IPS DF 6.9 (cell line): Measurements from ENCODE around the gene ZNF398.

ENCODE experiments used
- DNase-seq: peaks from one replicate; pipeline ENCODE4 v3.0.0-alpha.2; 2013; ENCODE audit warnings: low read depth, low spot score
- H3K27ac ChIP-seq: one replicate; pipeline ENCODE4 v1.5.1; 2013; ENCODE audit warnings: low read length, control low read depth
- H3K27me3 ChIP-seq: 2 replicates; pipeline ENCODE4 v1.6.1; 2013; ENCODE audit warnings: mild to moderate bottlenecking, low read length; ENCODE audit not compliant: control insufficient read depth, insufficient read depth
- H3K36me3 ChIP-seq: 2 replicates; pipeline ENCODE4 v1.6.1; 2013; ENCODE audit warnings: low read length; ENCODE audit not compliant: control insufficient read depth, insufficient read depth
- H3K4me1 ChIP-seq: 2 replicates; pipeline ENCODE4 v1.6.1; 2013; ENCODE audit warnings: low read length; ENCODE audit not compliant: control insufficient read depth, insufficient read depth
- H3K4me3 ChIP-seq: 2 replicates; pipeline ENCODE4 v1.5.1; 2013; ENCODE audit warnings: mild to moderate bottlenecking, low read length
- H3K9me3 ChIP-seq: 2 replicates; pipeline ENCODE4 v1.6.1; 2013; ENCODE audit warnings: low read length, inconsistent platforms; ENCODE audit not compliant: control insufficient read depth, insufficient read depth
- WGBS: extraction: QIAGEN DNeasy Blood & Tissue Kit; methylation state at CpG from one replicate; pipeline ENCODE4 v1.1.7; 2013; ENCODE audit warnings: mixed read lengths, missing lambda C conversion rate; ENCODE audit not compliant: insufficient read length, insufficient coverage; 5-methylcytosine and 5-hydroxymethylcytosine counted together

Gene ZNF398

DNA sequence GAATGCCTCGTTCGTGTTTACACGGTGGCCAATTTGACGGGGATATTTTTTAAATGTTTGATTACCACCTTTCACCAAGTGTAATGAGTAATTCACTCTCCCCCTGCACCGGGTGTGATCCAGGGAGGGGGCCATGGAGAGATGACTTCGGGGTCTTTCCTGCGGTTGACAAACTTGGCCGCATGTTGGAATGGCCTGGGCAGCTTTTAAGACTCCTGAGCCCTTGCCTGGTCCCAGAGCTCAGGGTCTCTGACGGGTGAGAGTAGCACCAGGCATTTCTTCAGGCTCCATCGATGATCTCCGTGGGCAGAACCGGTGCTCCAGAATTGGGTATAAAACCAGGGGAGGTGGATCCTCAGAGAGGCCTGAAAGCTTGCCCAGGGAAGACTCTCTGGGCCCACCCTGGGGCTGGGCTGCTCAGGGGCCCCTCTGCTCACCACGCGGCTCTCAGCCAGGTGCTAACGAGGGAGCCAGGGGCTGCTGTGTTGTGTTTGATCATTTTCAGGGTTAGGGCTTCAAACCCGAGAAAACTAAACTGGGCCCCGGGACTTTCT is 49.0 kb downstream of the ZNF398 start:
- peaks cover 13% of the 10 kb centered on the region; the same call in 1 of the 2 replicates for H3K36me3 ChIP-seq
- peaks cover 1% of the 10 kb centered on the region for H3K4me1 ChIP-seq
- H3K27me3 ChIP-seq = no peaks in the 10 kb centered on the region
- WGBS = no CpG with 5 or more reads among the region's 17 CpGs
- H3K27ac ChIP-seq = no peak overlapping the region
- no peaks in the 10 kb centered on the region for H3K9me3 ChIP-seq
- peak overlapping the region; percentile 88 for H3K4me3 ChIP-seq
- DNase-seq = no peak

DNA sequence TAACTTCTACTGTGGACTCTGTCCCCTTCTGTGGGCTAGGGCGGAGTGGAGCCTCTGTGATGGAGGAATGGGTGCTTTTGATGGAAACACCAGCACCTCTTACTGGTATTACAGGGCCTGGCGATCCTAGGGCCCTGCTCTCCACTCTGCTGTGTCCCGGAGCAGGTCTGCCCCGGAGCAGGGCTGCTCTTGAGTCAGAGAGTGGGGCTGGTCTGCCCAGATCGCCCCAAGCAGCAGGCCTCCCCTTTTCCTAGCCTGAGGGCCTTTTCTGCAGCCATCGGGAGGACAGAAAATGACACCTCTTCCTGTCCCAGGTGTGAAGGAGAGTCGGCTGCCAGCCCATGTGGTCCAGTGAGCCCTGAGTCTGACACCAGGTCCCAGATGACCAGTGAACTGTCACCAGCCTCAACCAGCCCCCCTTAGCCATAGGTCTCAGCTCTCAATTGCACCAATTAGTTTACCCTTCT is 49.5 kb downstream of the ZNF398 start:
- H3K4me1 ChIP-seq = peaks cover 1% of the 10 kb centered on the region
- no peak for DNase-seq

GRCh38 chr7:149197675-149198074 is 50.4 kb downstream of the ZNF398 start:
- WGBS = no CpG with 5 or more reads among the region's 4 CpGs
- DNase-seq = no peak

More for the DNA sequence above, 49.5 kb downstream of the ZNF398 start:
- peak overlapping the region; percentile 88; the same call in 1 of the 2 replicates for H3K4me3 ChIP-seq
- WGBS = no CpG with 5 or more reads among the region's 7 CpGs
- H3K27me3 ChIP-seq = no peaks in the 10 kb centered on the region
- no peaks in the 10 kb centered on the region for H3K9me3 ChIP-seq
- peaks cover 14% of the 10 kb centered on the region; the same call in 1 of the 2 replicates for H3K36me3 ChIP-seq
- H3K27ac ChIP-seq = no peak overlapping the region

GRCh38 chr7:149198161-149198816 is 51.0 kb downstream of the ZNF398 start:
- Histone ChIP-seq H3K27ac (no peak overlapping the region), H3K4me1 (peaks cover 1% of the 10 kb centered on the region), H3K27me3 (no peaks in the 10 kb centered on the region), H3K9me3 (no peaks in the 10 kb centered on the region), H3K36me3 (peaks cover 17% of the 10 kb centered on the region; the same call in 1 of the 2 replicates), H3K4me3 (no peak overlapping the region)
- DNase-seq = no peak
- WGBS = no CpG with 5 or more reads among the region's 22 CpGs

More at GRCh38 chr7:149197675-149198074, 50.4 kb downstream of the ZNF398 start:
- Histone ChIP-seq H3K36me3 (peaks cover 14% of the 10 kb centered on the region; the same call in 1 of the 2 replicates), H3K27ac (no peak overlapping the region), H3K27me3 (no peaks in the 10 kb centered on the region), H3K9me3 (no peaks in the 10 kb centered on the region), H3K4me1 (peaks cover 1% of the 10 kb centered on the region), H3K4me3 (no peak overlapping the region)

DNA sequence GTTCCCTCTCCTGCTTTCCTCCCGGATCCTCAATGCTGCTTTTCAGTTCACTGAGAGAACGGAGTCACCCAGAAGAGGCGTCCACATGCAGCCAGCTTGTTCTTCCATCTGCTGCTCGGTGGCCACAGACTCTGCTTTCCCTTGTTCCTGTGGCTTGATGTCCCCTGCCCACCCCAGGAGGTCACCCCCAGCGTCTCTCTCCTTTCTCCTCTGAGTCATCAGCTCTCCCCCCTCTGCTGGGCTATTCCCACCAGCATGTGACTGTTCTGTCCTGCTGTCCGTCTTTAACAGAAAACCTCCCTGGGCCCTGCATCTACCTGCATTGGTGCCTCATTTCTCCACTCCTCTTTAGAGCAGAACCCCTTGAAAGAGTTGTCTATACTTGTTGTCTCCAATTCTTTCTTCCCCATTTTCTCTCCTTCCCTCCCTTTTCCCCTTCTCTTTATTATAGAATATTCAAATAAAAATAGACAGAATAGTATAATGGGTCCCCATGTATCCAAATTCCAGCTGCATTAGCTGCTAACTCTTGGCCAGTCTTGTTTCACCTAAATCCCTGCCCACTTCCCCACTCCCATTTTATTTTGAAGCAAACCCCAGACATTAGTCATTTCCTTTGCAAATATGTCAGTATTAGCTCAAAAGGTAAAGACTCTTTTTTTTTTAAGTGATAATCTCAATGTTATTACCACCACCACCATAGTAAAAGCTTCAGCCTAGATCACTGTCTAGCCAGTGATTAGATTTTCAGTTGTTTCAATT is 52.2 kb downstream of the ZNF398 start:
- Histone ChIP-seq H3K4me1 (peaks cover 1% of the 10 kb centered on the region), H3K4me3 (no peak overlapping the region), H3K9me3 (no peaks in the 10 kb centered on the region), H3K27ac (no peak overlapping the region), H3K36me3 (peaks cover 24% of the 10 kb centered on the region; the same call in 1 of the 2 replicates), H3K27me3 (no peaks in the 10 kb centered on the region)
- WGBS = no CpG with 5 or more reads among the region's 6 CpGs
- DNase-seq = no peak

DNA sequence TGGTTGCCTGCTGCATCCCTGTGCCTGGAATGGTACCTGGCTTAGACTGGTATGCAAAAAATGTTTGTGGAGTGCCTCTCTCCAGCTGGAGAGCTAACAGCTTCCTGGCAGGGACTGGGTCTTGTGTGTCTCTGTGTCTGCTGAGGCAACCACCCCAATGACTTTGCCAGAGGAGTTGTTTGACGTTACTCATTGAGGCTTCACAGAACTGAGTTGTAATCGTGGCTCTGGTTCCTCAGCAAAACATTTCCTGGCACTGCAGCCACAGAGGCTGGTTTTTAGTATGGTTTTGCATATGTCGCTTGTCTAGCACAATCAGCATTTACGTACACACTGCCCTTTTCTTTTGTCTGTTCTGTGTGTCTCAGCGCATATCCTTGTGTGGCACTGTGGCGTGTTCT is 55.6 kb downstream of the ZNF398 start:
- Histone ChIP-seq H3K36me3 (peaks cover 32% of the 10 kb centered on the region; the same call in 1 of the 2 replicates), H3K9me3 (no peaks in the 10 kb centered on the region), H3K27ac (no peak overlapping the region), H3K4me1 (peaks cover 3% of the 10 kb centered on the region; the same call in 1 of the 2 replicates), H3K4me3 (no peak overlapping the region), H3K27me3 (no peaks in the 10 kb centered on the region)
- DNase-seq = no peak
- WGBS = no CpG with 5 or more reads among the region's 6 CpGs

DNA sequence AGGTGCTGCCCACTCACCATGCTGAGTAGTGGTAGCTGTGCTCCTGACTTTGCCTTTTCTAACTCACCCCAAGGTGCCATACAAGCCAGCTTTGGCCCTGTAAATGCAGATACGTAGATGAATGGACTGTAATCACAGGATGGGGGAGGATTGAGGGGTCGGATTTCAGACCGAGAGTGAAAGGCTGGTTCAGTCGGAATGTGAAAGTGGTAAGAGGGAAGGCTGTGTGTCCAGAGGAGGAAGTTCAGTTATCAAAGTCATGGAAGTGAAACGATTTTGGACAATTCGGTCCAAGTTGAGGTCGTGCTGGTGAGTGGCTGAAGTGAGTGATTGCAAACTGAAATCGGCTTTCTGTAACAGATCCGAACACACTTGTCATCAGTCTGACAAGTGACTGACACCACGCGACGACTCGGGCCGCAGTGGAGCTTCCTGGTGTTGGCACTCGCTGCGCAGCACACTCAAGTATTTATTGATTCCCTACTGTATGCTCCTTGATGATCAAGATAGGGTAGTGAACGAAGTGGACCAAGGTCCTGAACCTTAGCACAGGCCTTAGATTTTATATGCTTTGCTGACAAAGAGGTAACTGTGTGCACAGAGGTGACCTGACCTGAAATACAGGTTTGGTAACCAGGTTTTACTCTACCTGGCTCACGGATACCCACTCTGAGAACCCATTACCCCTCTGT is 58.6 kb downstream of the ZNF398 start:
- peaks cover 37% of the 10 kb centered on the region for H3K36me3 ChIP-seq
- peaks cover 3% of the 10 kb centered on the region; the same call in 1 of the 2 replicates for H3K4me1 ChIP-seq
- no peak overlapping the region for H3K27ac ChIP-seq
- no peak overlapping the region for H3K4me3 ChIP-seq
- no CpG with 5 or more reads among the region's 18 CpGs for WGBS
- no peak for DNase-seq
- no peaks in the 10 kb centered on the region for H3K27me3 ChIP-seq
- no peaks in the 10 kb centered on the region for H3K9me3 ChIP-seq

GRCh38 chr7:149207324-149208035 is 60.2 kb downstream of the ZNF398 start:
- H3K27ac ChIP-seq = no peak overlapping the region
- no peak for DNase-seq
- peaks cover 3% of the 10 kb centered on the region; the same call in 1 of the 2 replicates for H3K4me1 ChIP-seq
- H3K4me3 ChIP-seq = no peak overlapping the region
- peaks cover 38% of the 10 kb centered on the region for H3K36me3 ChIP-seq
- no peaks in the 10 kb centered on the region for H3K27me3 ChIP-seq
- no CpG with 5 or more reads among the region's 35 CpGs for WGBS
- no peaks in the 10 kb centered on the region for H3K9me3 ChIP-seq

GRCh38 chr7:149209518-149210269 is 62.4 kb downstream of the ZNF398 start:
- no CpG with 5 or more reads among the region's 7 CpGs for WGBS
- peak; percentile 64 for DNase-seq
- no peaks in the 10 kb centered on the region for H3K9me3 ChIP-seq
- H3K27ac ChIP-seq = no peak overlapping the region
- H3K36me3 ChIP-seq = peaks cover 43% of the 10 kb centered on the region
- H3K4me1 ChIP-seq = peaks cover 3% of the 10 kb centered on the region; the same call in 1 of the 2 replicates
- no peaks in the 10 kb centered on the region for H3K27me3 ChIP-seq
- no peak overlapping the region for H3K4me3 ChIP-seq
